HepG2 (cell line): ENCODE results near the gene C14orf93. TPM values are rescaled to one million over a fixed set of nuclear protein-coding genes. Genes with fewer than 3 reads are reported as not detected.

Experiments
- BCL6 ChIP-seq: IDR thresholded peaks from 2 replicates; pipeline ENCODE4 v1.6.1; 2016; ENCODE audit warnings: missing genetic modification reagents, missing compliant biosample characterization
- CCAR2 ChIP-seq: fragments of 200-400 bp; formaldehyde crosslinking; optimal IDR thresholded peaks from 2 replicates; pipeline ENCODE3; 2018; ENCODE audit warnings: low read depth, mild to moderate bottlenecking, low read length, moderate library complexity
- DNMT1 ChIP-seq: sonication (generic); formaldehyde crosslinking; IDR thresholded peaks from 2 replicates; pipeline ENCODE4 v1.5.1; 2020; ENCODE audit warnings: mild to moderate bottlenecking, missing genetic modification reagents
- EED ChIP-seq: sonication (generic); formaldehyde crosslinking; IDR thresholded peaks from 2 replicates; pipeline ENCODE4 v1.5.0; 2020; ENCODE audit warnings: mild to moderate bottlenecking, missing genetic modification reagents
- GTF3A ChIP-seq: sonication (generic); formaldehyde crosslinking; conservative IDR thresholded peaks from 2 replicates; pipeline ENCODE4 v1.4.0; 2020; ENCODE audit warnings: mild to moderate bottlenecking, missing genetic modification reagents
- KDM6A ChIP-seq: IDR thresholded peaks from 2 replicates; pipeline ENCODE4 v1.6.1; 2016; ENCODE audit warnings: low read depth
- NKX3-1 ChIP-seq: sonication (generic); formaldehyde crosslinking; IDR thresholded peaks from 2 replicates; pipeline ENCODE4 v1.5.0; 2020; ENCODE audit warnings: missing genetic modification reagents
- PAX8 ChIP-seq: sonication (generic); formaldehyde crosslinking; IDR thresholded peaks from 2 replicates; pipeline ENCODE4 v1.8.0; 2022; ENCODE audit warnings: mild to moderate bottlenecking, missing genetic modification reagents, borderline replicate concordance
- RBAK ChIP-seq: sonication (generic); formaldehyde crosslinking; IDR thresholded peaks from 2 replicates; pipeline ENCODE4 v1.5.1; 2020; ENCODE audit warnings: mild to moderate bottlenecking, missing genetic modification reagents
- TEAD3 ChIP-seq: optimal IDR thresholded peaks from 2 replicates; pipeline ENCODE3; 2016; ENCODE audit warnings: borderline replicate concordance
- ZKSCAN8 ChIP-seq: IDR thresholded peaks from 2 replicates; pipeline ENCODE4 v1.6.1; 2016; ENCODE audit warnings: borderline replicate concordance, missing genetic modification reagents, missing compliant biosample characterization
- ZNF34 ChIP-seq: sonication (generic); formaldehyde crosslinking; IDR thresholded peaks from 2 replicates; pipeline ENCODE4 v1.4.0; 2020; ENCODE audit warnings: mild to moderate bottlenecking, missing genetic modification reagents, borderline replicate concordance
- ZNF570 ChIP-seq: sonication (generic); formaldehyde crosslinking; IDR thresholded peaks from 2 replicates; pipeline ENCODE4 v1.4.0; 2020; ENCODE audit warnings: mild to moderate bottlenecking, missing genetic modification reagents, borderline replicate concordance
- ZNF572 ChIP-seq: sonication (generic); formaldehyde crosslinking; IDR thresholded peaks from 2 replicates; pipeline ENCODE4 v1.5.1; 2020; ENCODE audit warnings: mild to moderate bottlenecking, missing genetic modification reagents
- ZNF672 ChIP-seq: sonication (generic); formaldehyde crosslinking; IDR thresholded peaks from 2 replicates; pipeline ENCODE4 v1.8.1; 2022; ENCODE audit warnings: missing genetic modification reagents
- ZNF891 ChIP-seq: sonication (generic); formaldehyde crosslinking; IDR thresholded peaks from 2 replicates; pipeline ENCODE4 v1.5.0; 2020; ENCODE audit warnings: mild to moderate bottlenecking, missing genetic modification reagents
- polyA plus RNA-seq, 8 experiments: library from polyadenylated mRNA; depleted of rRNA in 3 of 8; stranded (reverse) in 7 of 8; unstranded in 1 of 8; fragments of >200 nt; fragmentation: Illumina TruSeq in 4 of 8; extraction: Trizol in 4 of 8; gene quantifications; 2 replicates each; pipeline versions ENCODE4 v1.2.1 to v1.2.3, GENCODE V29; 2011 to 2016; ENCODE audit warnings: low read depth in 4 of 8, missing spikeins in 1 of 8, mixed read lengths in 1 of 8; ENCODE audit not compliant: insufficient read depth in 1 of 8
- total RNA-seq, 5 experiments: library from RNA; depleted of rRNA; stranded (reverse); fragments of >200 nt; fragmentation: Illumina TruSeq; extraction: Trizol; gene quantifications; 2 replicates each; pipeline ENCODE4 v1.2.3, GENCODE V29; 2016; ENCODE audit warnings: low read depth in 1 of 5
- TF ChIP-seq, protein P1 (sequence below): sonication (generic); formaldehyde crosslinking; IDR thresholded peaks from 2 replicates; pipeline ENCODE4 v1.5.0; 2020; ENCODE audit warnings: missing genetic modification reagents
- TF ChIP-seq, protein P2 (sequence below): sonication (generic); formaldehyde crosslinking; IDR thresholded peaks from 2 replicates; pipeline ENCODE4 v1.8.1; 2023; ENCODE audit warnings: mild to moderate bottlenecking, missing genetic modification reagents, borderline replicate concordance
- TF ChIP-seq, protein P3 (sequence below), 2 experiments: sonication (generic) in 1 of 2; formaldehyde crosslinking in 1 of 2; IDR thresholded peaks; 2 replicates each; pipeline versions ENCODE4 v1.6.1 to v1.9.0; 2014 to 2022; ENCODE audit warnings: antibody characterized with exemption in 1 of 2, borderline replicate concordance in 1 of 2, inconsistent platforms in 1 of 2, low read depth in 1 of 2, missing genetic modification reagents in 1 of 2
- TF ChIP-seq, protein P4 (sequence below): IDR thresholded peaks from 2 replicates; pipeline ENCODE4 v1.6.1; 2012; ENCODE audit warnings: low read depth, low read length, improper control_type of control experiment

The C14orf93 gene
- total and polyA plus RNA-seq, 2 of the 13 experiments (the other 11 are each of a cell fraction or from before 2014, with no cell fraction given): 11.4 to 22.5 TPM

GRCh38 chr14:23006544-23007419 is 3.2 kb downstream of the C14orf93 start (continued):
- TF ChIP-seq CCAR2: peak; percentile 20
- TF ChIP-seq NKX3-1 (CRISPR knock-in tag): peak; percentile 98
- peak; percentile 58; the same call in 1 of the 2 replicates for TF ChIP-seq KDM6A (CRISPR knock-in tag)
- TF ChIP-seq GTF3A (CRISPR knock-in tag): peak; percentile 99
- no peak for TF ChIP-seq ZNF570 (CRISPR knock-in tag)
- peak; percentile 96; the same call in 1 of the 2 replicates for TF ChIP-seq ZNF34 (CRISPR knock-in tag)
- peak; percentile 100 for TF ChIP-seq ZNF891
- TF ChIP-seq BCL6: peak; percentile 75
- TF ChIP-seq, protein P1, sequence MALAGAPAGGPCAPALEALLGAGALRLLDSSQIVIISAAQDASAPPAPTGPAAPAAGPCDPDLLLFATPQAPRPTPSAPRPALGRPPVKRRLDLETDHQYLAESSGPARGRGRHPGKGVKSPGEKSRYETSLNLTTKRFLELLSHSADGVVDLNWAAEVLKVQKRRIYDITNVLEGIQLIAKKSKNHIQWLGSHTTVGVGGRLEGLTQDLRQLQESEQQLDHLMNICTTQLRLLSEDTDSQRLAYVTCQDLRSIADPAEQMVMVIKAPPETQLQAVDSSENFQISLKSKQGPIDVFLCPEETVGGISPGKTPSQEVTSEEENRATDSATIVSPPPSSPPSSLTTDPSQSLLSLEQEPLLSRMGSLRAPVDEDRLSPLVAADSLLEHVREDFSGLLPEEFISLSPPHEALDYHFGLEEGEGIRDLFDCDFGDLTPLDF (CRISPR knock-in tag): peak; percentile 98
- TF ChIP-seq, protein P2, sequence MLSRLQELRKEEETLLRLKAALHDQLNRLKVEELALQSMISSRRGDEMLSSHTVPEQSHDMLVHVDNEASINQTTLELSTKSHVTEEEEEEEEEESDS (CRISPR knock-in tag): peak; percentile 90
- TF ChIP-seq ZNF572 (CRISPR knock-in tag): peak; percentile 99
- peak; percentile 89 for TF ChIP-seq PAX8 (CRISPR knock-in tag)
- TF ChIP-seq, protein P3, sequence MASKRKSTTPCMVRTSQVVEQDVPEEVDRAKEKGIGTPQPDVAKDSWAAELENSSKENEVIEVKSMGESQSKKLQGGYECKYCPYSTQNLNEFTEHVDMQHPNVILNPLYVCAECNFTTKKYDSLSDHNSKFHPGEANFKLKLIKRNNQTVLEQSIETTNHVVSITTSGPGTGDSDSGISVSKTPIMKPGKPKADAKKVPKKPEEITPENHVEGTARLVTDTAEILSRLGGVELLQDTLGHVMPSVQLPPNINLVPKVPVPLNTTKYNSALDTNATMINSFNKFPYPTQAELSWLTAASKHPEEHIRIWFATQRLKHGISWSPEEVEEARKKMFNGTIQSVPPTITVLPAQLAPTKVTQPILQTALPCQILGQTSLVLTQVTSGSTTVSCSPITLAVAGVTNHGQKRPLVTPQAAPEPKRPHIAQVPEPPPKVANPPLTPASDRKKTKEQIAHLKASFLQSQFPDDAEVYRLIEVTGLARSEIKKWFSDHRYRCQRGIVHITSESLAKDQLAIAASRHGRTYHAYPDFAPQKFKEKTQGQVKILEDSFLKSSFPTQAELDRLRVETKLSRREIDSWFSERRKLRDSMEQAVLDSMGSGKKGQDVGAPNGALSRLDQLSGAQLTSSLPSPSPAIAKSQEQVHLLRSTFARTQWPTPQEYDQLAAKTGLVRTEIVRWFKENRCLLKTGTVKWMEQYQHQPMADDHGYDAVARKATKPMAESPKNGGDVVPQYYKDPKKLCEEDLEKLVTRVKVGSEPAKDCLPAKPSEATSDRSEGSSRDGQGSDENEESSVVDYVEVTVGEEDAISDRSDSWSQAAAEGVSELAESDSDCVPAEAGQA (IDR thresholded peaks at IDR 0.05; ENCODE audit: low read depth): peak; percentile 91
- TF ChIP-seq, protein P3 (CRISPR knock-in tag; IDR thresholded peaks at IDR 0.05; ENCODE audit: borderline replicate concordance): peak; percentile 62; the same call in 1 of the 2 replicates
- TF ChIP-seq EED (CRISPR knock-in tag): peak; percentile 99
- peak; percentile 94; the same call in 1 of the 2 replicates for TF ChIP-seq DNMT1
- TF ChIP-seq ZKSCAN8 (CRISPR knock-in tag): peak; percentile 96
- TF ChIP-seq TEAD3: peak; percentile 60
- TF ChIP-seq, protein P4, sequence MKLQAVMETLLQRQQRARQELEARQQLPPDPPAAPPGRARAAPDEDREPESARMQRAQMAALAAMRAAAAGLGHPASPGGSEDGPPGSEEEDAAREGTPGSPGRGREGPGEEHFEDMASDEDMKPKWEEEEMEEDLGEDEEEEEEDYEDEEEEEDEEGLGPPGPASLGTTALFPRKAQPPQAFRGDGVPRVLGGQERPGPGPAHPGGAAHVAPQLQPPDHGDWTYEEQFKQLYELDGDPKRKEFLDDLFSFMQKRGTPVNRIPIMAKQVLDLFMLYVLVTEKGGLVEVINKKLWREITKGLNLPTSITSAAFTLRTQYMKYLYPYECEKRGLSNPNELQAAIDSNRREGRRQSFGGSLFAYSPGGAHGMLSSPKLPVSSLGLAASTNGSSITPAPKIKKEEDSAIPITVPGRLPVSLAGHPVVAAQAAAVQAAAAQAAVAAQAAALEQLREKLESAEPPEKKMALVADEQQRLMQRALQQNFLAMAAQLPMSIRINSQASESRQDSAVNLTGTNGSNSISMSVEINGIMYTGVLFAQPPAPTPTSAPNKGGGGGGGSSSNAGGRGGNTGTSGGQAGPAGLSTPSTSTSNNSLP: peak; percentile 52
- TF ChIP-seq RBAK (CRISPR knock-in tag): peak; percentile 71; the same call in 1 of the 2 replicates
- TF ChIP-seq ZNF672 (CRISPR knock-in tag): peak; percentile 72; the same call in 1 of the 2 replicates
